IMR-90 (cell line): ENCODE data around the gene RMC1.

ENCODE experiments used
- BHLHE40 ChIP-seq: fragments of 150-350 bp; IDR thresholded peaks from 2 replicates; pipeline ENCODE4 v1.6.1; 2016; ENCODE audit warnings: mild to moderate bottlenecking, low read depth, low read length
- FOS ChIP-seq: fragments of 150-350 bp; IDR thresholded peaks from 2 replicates; pipeline ENCODE4 v1.6.1; 2016; ENCODE audit warnings: low read depth, low read length
- RCOR1 ChIP-seq: IDR thresholded peaks from 2 replicates; pipeline ENCODE4 v1.6.1; 2012; ENCODE audit warnings: mild to moderate bottlenecking, low read length, improper control_type of control experiment; ENCODE audit not compliant: insufficient replicate concordance
- TF ChIP-seq, protein P1 (sequence below): conservative IDR thresholded peaks from 2 replicates; pipeline ENCODE4 v1.5.1; 2012; ENCODE audit warnings: mild to moderate bottlenecking, low read depth, low read length, improper control_type of control experiment

GRCh38 chr18:23503963-23504344 is 643 bp downstream of the RMC1 start:
- TF ChIP-seq, protein P1, sequence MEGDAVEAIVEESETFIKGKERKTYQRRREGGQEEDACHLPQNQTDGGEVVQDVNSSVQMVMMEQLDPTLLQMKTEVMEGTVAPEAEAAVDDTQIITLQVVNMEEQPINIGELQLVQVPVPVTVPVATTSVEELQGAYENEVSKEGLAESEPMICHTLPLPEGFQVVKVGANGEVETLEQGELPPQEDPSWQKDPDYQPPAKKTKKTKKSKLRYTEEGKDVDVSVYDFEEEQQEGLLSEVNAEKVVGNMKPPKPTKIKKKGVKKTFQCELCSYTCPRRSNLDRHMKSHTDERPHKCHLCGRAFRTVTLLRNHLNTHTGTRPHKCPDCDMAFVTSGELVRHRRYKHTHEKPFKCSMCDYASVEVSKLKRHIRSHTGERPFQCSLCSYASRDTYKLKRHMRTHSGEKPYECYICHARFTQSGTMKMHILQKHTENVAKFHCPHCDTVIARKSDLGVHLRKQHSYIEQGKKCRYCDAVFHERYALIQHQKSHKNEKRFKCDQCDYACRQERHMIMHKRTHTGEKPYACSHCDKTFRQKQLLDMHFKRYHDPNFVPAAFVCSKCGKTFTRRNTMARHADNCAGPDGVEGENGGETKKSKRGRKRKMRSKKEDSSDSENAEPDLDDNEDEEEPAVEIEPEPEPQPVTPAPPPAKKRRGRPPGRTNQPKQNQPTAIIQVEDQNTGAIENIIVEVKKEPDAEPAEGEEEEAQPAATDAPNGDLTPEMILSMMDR: no peak
- no peak for TF ChIP-seq FOS
- TF ChIP-seq BHLHE40: no peak
- no peak for TF ChIP-seq RCOR1
